ENCODE measurements around the gene OTUB1. TPM values are rescaled to one million over a fixed set of nuclear protein-coding genes. Genes with fewer than 3 reads are reported as not detected.

Gene OTUB1
- total RNA-seq, 2 donors from 2014 or later, result 44.4 to 47.8 TPM

DNA sequence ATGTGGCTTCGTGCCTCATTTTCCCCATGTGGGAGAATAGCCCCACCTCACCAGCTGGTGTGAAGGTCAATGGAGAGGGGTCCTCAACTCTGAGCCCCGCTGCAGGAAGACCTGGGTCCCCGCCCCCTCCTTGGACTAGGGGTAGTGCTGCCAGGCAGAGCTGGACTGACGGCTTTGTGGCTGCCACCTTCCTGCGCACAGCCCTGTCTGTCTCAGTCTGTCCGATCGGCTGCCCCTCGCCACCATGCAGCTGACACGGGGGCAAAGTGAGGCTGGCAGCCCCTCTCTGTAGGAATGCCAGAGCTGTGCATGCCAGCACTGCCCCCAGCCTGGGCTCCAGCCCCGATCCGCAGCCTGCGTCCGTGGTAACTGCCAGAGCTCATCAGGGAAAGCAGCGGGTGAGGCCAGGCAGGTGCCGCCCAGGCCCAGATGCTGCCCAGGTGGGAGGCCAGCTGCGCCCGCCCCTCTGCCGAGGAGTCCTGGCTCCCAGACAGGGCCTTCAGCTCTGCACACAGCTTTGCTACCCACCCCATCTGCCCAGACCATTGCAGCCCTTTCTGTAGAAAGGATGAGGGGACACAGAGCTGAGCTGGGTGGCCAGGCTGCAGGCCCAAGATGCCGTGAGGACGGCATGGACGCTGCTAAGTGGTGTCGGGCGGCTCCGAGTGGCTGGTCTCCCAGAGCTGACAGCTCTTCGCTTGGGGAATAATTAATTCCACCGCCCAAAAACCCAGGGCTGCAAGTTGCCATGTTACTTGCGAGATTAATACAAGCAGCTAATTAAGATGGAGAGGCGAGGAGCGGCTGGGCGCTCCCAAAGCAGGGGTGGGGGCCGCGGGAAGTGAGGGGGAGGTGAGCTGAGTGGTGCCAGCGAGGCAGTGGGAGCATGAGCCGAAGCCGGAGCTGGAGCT, 30.0 kb downstream of the OTUB1 start:
- ATAC-seq (no peak), DNase-seq (no peak)
- intact Hi-C loops (cut with DNase I), result no loop called here

DNA sequence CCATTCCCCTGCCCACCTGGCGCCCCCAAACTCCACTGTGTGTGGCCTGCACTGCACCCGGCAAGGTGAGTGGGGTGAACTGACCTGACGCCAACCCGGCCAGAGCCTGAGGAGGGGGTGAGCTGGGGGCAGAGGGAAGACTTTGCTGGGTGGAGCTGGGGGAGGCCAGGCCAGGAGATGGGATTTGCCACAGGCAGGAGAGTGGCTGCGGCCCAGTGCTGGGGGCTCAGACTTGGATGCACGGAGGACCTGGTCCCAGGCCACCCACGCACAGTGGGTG, 31.6 kb downstream of the OTUB1 start:
- no peak for DNase-seq
- intact Hi-C loops (cut with DNase I), result no loop called here
- no peak for ATAC-seq

DNA sequence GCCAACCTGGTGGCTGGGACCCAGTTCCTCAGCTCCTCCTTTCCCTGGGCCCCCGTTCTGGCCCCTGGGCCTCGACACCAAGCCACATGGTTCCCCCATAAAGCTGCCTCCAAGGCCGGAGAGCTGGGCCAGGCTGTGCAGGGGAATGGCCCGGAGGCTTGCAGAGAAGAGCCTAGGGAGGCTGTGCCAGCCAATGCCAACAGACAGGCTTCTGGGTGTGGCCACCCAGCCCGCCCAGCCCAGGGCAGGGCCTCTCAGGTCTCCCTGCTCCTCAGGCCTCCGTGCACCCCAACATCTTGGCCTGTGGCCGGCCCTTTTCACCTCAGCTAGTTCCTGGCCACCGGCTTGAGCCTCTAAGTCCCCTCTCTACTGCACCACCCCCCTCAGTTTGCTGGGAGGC, 32.1 kb downstream of the OTUB1 start:
- intact Hi-C loops (cut with DNase I), result no loop called here
- ATAC-seq, result no peak
- DNase-seq, result no peak

DNA sequence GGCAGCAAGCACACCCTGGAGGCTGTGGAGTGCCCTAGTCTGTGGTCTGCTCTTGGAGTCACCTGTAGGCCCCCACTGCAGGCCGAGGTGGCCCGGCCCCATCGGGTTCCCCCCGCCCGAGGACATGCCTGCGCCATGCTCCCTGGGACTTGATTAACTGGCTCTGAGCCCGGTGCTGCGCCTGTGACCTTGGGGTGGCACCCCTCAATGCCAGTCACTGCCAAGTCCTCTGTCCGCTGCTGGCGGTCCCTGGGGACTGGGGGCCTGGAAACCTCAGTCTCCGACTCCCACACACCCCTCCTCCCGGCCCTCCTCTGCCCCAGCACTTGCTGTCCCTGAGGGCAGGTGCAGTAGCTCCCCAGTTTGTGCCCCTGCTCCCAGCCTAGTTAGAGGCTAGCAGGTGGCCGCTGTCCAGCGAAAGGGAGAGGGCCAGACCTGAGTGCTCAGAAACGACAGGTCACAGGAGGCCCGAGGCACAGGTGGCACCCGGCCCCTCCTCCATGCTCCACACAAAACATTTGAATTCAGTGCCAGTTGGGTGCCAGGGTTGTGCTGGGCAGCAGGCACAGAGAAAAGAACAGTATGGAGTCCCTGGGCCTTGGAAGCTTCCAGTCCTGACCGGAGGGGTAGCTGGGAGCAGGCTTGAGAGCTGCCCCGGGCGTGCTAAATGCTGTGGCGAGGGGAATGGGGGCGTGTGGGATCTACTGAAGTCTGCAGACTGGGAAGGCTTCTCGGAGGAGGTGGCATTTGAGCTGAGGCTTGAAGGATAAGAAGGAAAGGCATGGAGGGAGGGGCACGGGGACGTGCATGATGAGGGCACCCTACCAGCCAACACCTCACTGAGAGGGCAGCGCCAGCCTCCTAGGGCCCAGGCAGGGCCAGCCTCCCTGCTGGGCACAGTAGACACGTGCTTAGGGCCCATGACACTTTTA, 33.1 kb downstream of the OTUB1 start:
- ATAC-seq, result peak; percentile 7 to 23
- intact Hi-C loops (cut with DNase I), result no loop called here
- DNase-seq, result no peak

DNA sequence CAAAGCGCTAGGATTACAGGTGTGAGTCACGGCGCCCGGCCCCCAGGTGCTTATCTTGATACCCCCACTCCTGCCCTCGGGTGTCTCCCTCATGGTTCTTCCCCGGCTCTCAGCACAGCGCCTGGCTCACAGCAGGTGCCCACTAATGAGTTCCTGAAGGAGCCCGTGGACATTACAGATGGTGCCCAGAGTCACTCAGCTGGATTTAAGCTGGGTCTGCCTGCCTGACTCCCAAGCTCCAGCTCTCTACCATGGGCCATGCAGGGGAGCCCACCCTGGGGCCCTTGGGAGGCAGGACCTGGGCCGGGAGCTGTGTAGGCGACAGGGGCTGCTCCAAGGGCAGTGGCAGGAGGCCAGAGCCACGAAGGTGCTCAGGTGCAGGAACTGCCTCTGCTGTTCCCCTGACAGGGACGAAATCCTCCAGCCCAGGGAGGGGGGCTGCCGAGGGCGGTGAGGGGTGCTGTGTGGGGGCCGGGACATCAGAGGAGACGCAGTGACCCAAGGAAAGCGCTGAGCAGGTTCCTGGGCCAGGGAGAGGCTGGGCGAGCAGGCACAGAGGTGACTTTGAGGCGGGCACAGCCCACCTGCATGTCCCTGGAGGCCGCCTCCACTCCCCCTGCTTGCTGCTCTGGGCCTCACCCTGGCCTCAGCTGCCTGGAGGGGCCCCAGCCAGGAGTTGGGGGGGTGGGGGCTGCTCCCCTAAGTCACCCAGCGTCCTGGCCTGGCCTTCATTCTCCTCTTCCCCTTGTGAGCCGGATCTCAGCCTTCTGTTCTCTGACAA, 34.9 kb downstream of the OTUB1 start:
- no peak for DNase-seq
- ATAC-seq, result no peak
- intact Hi-C loops (cut with DNase I), result no loop called here

DNA sequence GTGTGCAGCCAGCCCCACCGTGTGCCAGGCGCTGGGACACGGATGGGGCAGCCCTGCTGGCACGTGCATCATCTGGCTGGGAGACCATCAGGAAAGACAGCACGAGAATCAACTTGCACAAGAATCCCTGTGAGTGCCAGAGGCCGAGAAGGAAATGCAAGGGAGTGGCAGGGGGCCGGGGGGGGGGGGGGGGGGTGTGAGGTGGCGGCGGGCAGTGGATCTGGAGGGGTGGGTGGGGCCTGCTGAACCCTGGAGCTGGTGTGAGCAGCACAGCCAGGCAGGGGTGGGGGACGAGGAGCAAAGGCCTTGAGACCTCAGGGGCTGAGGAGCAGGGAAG, 35.5 kb downstream of the OTUB1 start:
- DNase-seq, result no peak
- ATAC-seq, result peak; percentile 21 to 45

DNA sequence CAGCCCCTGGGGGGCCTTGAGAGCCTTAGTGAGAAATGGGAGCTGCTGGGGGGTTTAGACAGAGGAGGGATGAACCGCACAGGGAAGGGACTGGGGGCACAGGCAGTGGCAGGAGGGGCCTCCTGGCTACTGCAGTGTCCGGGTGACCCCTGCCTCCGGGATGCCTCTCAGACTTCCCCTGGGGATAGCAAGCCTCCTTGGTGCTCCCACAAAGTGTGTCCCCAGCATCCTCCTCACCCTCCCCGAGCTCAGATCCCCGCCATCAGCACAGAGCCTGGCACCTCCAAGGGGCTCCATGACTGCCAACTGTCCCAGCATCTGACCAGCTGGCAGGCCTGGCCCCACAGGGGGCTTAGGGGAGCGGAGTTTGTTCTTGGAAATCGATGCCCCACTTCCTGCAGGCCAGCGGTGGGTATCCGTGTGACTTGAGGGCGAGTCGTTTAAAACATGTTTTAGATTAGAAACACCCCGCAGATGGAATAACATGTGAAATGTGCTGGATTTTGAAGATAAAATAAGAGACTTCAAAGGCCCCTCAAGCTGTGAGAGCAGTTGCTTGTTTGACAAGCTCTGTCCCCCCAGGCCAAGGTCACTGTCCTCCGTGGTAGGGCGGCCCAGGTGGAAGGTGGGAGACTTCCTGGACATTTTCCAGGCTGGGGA, 36.0 kb downstream of the OTUB1 start:
- no peak for DNase-seq
- ATAC-seq, result no peak
- intact Hi-C loops (cut with DNase I), result no loop called here

More for the DNA sequence above, 35.5 kb downstream of the OTUB1 start:
- intact Hi-C loops (cut with DNase I), result no loop called here

DNA sequence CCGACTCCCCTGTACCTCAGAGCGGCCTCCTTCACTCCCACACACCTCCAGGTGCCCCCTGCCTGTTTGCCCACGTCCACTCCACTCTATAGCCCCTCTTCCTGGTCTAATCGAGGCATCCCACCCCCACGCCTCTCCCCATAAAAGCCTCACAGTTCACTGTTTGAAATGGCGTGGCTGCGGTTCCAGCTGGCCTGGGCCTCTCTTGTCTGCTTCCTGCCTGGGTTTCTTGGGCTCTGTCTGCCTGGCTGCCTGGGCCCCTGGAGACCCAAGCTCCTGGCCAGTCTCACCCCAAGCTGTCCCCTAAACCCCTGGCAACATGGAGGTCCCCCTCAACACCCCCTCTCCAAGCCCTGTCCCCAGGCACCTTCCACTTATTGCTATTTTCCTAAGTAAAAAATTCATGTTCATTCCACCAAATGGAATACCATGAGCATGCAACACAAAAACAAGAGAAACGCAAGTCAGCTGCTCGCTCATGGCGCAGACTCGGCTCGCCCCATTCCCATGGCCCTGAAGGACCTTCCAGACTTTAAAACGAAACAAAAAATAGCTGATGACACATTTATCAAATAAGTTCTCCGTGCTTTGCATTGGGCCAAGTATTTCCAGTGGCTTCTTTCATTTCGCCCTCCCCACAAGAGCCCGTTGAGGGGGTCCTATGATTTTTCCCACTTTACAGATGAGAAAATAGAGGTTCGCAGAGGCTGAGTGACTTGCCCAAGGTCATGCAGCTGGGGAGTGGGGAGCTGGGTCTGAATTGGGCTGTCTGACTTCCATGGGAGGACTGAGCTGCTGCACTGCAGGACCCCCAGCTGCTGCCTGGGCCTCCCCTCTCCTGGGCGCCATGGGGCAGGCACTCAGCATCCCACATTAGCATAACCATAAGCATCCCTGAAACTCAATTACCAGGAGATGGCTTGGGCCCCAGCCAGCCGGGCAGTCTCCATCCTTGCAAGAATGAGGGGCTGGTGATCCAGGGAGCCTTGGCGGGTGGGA, 37.8 kb downstream of the OTUB1 start:
- DNase-seq (no peak), ATAC-seq (peak; percentile 12 to 31)
- intact Hi-C loops (cut with DNase I), result no loop called here

DNA sequence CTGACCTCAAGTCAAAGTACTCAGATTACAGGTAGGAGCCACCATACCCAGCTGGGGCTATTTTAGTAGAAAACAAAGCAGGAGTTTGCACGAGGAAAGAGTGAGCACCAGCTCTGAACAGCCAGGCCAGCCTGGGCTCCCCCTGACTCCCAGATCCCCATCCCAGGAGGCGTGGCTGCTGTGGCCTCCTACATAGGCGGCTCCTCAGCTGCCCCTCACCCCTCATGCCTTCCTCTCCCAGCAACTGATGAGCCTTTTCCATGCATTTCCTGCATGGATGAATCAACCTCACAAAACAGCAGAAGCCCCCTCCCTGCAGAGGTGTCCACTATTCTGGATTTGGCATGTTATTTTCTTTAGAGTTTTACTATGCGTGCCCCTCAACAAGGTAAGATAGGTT, 39.0 kb downstream of the OTUB1 start:
- ATAC-seq (no peak), DNase-seq (no peak)
- intact Hi-C loops (cut with DNase I), result no loop called here

DNA sequence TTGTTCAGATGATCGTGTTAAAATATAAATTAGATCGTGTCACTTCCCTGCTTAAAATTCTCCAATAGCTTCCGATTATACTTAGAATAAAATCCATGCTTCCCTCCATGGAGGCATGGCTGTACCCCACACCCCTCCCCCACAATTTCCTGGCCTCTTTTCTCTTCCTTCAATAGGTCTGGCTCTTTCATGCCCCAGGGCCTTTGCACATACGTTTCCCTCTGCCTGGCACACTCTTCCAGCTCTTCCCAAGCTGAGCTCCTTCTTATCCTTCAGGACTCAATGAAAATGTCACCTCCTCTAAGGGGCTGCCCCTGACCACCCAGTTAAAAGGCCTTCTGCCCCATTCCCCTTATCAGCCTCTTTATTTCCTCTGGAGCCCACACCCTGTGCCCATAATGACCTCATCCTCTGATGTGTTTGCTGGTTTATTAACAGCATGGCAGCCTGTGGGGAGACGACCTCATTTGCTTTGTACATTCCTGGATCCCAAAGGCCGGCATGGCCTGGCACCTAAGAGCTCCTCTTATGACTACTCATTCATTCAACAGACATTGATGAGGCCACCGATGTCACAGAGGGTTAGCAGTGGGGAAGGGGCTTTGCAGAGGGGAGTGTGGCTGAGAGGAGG, 40.5 kb downstream of the OTUB1 start:
- DNase-seq, result no peak
- no peak for ATAC-seq
- intact Hi-C loops (cut with DNase I), result no loop called here

DNA sequence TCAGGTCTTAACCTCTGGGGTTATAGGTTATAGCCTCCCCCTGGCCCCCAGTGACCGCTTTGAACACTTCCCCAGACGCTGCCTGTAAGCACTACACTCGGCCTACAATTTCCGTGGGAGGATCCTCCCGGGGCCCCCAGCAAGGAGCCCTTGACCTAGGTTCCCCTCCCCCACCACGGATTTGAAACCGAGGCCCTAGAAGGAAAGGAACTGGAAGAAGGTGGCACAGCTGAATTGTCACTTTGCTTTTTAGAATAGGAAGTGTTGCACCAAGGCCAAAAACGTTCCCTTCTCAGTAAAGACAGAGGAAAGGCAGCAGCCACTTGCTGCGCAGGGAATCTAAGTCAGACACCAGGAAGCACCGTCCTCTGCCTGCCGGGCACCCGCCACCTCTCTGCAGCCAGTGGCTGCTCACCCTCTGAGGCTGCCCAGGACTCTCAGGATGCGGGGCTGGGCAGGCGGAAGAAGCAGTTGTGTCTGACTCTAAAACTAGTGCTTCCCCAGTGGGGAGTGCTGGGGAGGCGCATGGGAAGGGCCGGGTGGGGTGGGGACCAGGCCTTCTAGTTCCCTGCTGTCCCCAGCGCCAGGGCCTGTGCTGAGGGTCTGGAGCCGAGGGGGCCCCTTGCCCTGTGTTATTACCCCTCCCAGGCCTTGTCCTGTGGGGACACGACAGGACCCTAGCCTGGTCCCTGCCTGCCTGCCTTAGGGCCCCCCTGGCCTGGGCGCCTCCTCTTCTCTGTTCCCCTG, 41.6 kb downstream of the OTUB1 start:
- no peak for DNase-seq
- no peak for ATAC-seq
- intact Hi-C loops (cut with DNase I), result no loop called here

DNA sequence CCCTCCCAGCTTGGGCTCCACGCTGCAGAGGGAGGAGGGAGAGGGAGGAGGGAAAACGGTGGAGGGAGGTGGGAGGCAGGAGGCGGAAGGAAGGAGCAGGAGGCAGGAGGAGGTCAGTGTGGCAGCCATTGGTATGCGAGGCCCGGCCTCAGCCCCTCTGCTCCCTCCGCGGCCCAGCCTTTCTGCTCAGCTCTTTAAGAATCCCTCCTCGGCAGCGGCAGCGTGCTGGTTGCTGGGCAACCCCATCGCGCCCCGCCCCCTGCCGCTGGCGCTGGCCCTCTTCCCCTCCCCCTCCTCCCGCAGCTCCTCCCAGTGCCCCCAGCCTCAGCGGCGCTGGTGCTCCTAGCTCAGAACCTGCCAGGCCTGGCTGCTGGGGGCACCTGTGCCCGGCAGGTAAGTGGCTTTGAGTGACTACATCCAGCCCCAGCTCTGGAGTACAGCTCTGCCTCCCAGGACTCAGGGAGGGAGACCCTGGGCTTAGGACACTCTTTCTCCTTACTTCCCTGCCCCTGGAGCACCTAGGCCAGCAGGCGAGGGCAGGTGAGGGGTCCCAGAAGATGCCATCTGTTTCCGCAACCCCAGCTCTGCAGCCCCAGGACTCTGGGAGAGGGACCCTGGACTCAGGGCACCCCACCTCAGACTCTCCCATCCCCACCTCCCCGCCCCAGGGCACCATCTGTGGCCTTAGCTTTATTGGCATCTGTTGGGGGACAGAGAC, 42.3 kb downstream of the OTUB1 start:
- ATAC-seq (peak in 1 of 2 donors; percentile 5), DNase-seq (no peak)
- intact Hi-C loops (cut with DNase I), result no loop called here

DNA sequence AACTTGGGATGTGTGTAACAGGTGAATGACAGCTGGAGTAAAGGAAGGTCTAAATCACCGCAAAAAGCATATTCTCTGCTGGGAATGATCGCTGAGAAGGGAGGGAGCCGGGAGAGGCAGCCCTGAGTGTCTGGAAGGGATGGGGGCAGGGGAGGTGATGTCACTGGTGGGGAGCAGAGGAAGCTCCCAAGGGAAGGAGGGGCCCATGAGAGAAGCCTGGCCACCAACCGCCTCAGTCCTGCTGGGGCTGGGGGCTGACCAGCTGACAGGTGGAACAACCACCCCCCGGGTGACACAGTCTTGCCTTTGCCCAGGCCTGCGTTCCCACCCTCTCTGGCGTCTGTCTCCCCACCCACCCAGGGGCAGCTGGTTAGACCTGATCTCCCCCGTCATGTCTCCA, 43.5 kb downstream of the OTUB1 start:
- DNase-seq (no peak), ATAC-seq (no peak)
- intact Hi-C loops (cut with DNase I), result no loop called here

DNA sequence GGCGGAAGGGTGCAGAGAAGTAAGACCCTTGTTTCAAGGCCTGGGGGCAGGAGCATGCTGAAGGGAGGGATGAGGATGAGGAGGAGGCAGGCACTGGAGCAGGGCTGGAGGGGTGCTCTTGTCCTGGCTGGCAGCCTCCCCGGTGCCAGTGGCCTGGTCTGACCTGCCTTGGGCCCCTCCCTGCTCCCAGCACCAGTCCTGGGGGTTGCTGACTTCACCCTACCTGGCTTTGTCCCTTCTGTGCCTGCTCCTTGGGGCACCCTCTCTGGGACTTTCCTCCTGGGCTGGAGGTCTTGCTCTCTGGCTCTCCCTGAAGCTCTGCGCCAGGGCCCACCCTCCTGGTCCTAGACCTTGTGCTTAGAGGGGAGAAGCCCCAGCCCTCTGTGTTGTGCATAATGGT, 44.8 kb downstream of the OTUB1 start:
- ATAC-seq (no peak), DNase-seq (no peak)
- intact Hi-C loops (cut with DNase I), result no loop called here

DNA sequence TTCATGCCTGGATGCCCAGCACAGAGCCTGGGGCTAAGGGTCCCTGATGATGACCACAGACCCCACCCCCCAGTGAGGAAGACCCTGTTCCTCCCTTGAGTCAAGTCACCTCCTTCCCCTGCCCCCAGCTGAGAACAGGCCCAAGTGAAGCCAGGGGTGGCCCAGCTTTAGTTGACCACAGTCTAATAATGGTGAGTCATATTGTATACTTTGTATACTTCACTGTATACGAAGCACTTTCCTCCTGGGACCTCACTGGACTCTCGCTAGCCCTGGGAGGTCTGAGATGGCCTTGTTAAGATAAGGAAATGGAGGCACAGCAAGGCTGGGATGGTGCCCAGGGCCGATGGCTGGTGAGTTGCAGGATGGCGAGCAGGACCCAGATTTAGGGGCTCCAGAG, 45.8 kb downstream of the OTUB1 start:
- DNase-seq (no peak), ATAC-seq (no peak)
- intact Hi-C loops (cut with DNase I), result no loop called here

DNA sequence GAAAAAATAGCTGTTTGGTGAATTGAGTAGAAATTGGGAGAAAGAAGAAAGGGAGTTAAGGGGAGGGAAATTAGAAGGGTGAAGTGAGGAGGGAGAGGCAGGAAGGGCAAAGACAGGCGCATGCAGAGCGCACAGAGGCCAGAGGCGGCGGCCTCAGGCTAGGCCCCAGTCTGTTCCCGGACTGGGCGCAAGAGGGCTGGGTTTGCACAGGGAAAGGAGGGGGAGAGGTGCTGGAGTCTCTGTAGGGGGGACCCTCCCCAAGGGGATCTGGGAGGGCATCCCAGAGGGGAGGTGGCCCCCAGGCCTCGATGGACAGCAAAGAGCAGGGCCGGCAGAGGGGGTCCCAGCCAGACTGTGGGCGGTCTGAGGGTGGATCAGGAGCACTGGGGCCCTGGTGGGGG, 48.2 kb downstream of the OTUB1 start:
- DNase-seq (no peak), ATAC-seq (no peak)

More for the DNA sequence above, 48.2 kb downstream of the OTUB1 start:
- intact Hi-C loops (cut with DNase I), result no loop called here
